ENCODE results near the gene YEATS2.

- TF ChIP-seq CTCF (IDR thresholded peaks at IDR 0.05 in 4 of 5, conservative IDR thresholded peaks at IDR 0.05 in 1 of 5) (no peak), POLR2A (IDR thresholded peaks at IDR 0.05) (no peak)
Observed at GRCh38 chr3:183733553-183733952, 36.0 kb downstream of the YEATS2 start.
